ENCODE data around the gene KRT33B. TPM values are rescaled to one million over a fixed set of nuclear protein-coding genes. Genes with fewer than 3 reads are reported as not detected.

The KRT33B gene
- total and polyA plus RNA-seq, 2 of the 13 experiments (the other 11 are each of a cell fraction or from before 2014, with no cell fraction given): not detected

DNA sequence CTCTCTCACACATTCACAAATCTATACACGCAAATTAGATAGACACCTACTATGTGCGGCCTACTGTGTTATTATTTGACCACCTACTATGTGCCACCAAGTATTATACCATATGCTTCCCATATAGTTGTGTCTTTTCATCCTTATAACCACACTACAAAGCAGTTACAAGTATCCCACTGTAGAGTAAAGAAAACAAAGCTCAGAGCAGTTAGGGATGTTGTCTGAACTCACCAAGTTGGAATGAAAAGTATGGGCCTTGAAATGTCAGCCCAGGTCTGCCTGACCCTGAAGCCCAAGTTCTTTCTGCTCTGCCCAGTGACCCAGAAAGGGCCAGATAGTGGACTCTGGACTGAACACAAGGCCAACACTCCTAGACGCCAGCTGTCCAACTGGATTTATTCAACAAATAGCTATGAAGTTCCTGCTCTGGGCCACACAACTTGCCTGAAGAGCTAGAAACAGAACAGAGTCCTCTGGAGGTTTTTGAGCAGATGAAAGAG lies 46.3 kb upstream of the KRT33B start (continued):
- TF ChIP-seq MBNL3 (CRISPR knock-in tag; conservative IDR thresholded peaks at IDR 0.05) (no peak), ZBTB39 (CRISPR knock-in tag; IDR thresholded peaks at IDR 0.05) (no peak), ZBTB8A (CRISPR knock-in tag; IDR thresholded peaks at IDR 0.05; ENCODE audit: borderline replicate concordance, low read depth) (no peak), ARNTL (CRISPR knock-in tag; IDR thresholded peaks at IDR 0.05) (no peak), KIAA2018 (CRISPR knock-in tag; IDR thresholded peaks at IDR 0.05; ENCODE audit: borderline replicate concordance) (no peak), RERE (CRISPR knock-in tag; IDR thresholded peaks at IDR 0.05; ENCODE audit: low read depth) (no peak), ZNF891 (CRISPR knock-in tag; IDR thresholded peaks at IDR 0.05) (no peak), ZSCAN5A (CRISPR knock-in tag; IDR thresholded peaks at IDR 0.05; ENCODE audit: borderline replicate concordance) (no peak), ZNF770 (CRISPR knock-in tag; IDR thresholded peaks at IDR 0.05) (no peak)
